Measurements from ENCODE around the gene STXBP6. TPM values are rescaled to one million over a fixed set of nuclear protein-coding genes. Genes with fewer than 3 reads are reported as not detected.

Gene STXBP6
- total RNA-seq, 1 experiment from 2014 or later = not detected

- no TSS peak for BruUV-seq (replicated peaks)
Observed at GRCh38 chr14:24875991-24876878, 173.7 kb downstream of the STXBP6 start.

More at GRCh38 chr14:24875991-24876878, 173.7 kb downstream of the STXBP6 start:
- TF ChIP-seq POLR2AphosphoS5 (IDR thresholded peaks at IDR 0.05; ENCODE audit: low read depth, low read length) = no peak
- TF ChIP-seq REST (IDR thresholded peaks at IDR 0.05; ENCODE audit: insufficient read depth in 1 of 2, low read depth in 2 of 2, low read length in 1 of 2) = no peak
- no peak for TF ChIP-seq SIN3A (IDR thresholded peaks at IDR 0.05; ENCODE audit: borderline replicate concordance, insufficient read depth, low read depth, low read length)
- no peak for TF ChIP-seq TCF7L2 (IDR thresholded peaks at IDR 0.05; ENCODE audit: low read depth, low read length)
- no peak for TF ChIP-seq CTCF (IDR thresholded peaks at IDR 0.05)
- Histone ChIP-seq H3K4me1 (ENCODE audit: control insufficient read depth, insufficient read depth, low read length) (no peaks in the 10 kb centered on the region), H3K4me3 (ENCODE audit: low read depth in 2 of 2, low read length in 2 of 2) (no peak overlapping the region), H3K27me3 (ENCODE audit: control insufficient read depth, insufficient read depth, low read length) (no peaks in the 10 kb centered on the region), H3K27ac (ENCODE audit: low read length) (no peak overlapping the region), H3K9me3 (ENCODE audit: control insufficient read depth, insufficient read depth, low read depth, low read length) (no peaks in the 10 kb centered on the region), H3K36me3 (ENCODE audit: control insufficient read depth, insufficient read depth, low read length) (no peaks in the 10 kb centered on the region)
- ATAC-seq (no peak), DNase-seq (ENCODE audit: low read depth, low spot score) (no peak)
- POLR2A ChIA-PET = no interaction called here
- intact Hi-C loops (cut with micrococcal nuclease; ENCODE audit: unreplicated experiment) (no loop called here), in situ Hi-C loops (cut with HindIII; ENCODE audit: low pct_unique_long_range_greater_than_20kb, low sequenced_read_pairs) (no loop called here)
- CTCF ChIA-PET = no interaction called here
